ENCODE measurements around the gene GKN2.

The GKN2 gene

GRCh38 chr2:68925295-68925896 is 27.3 kb downstream of the GKN2 start:
- TF ChIP-seq GATA1 (IDR thresholded peaks at IDR 0.05; ENCODE audit: low read depth, low read length) = no peak
- TF ChIP-seq POLR2A (IDR thresholded peaks at IDR 0.05; ENCODE audit: low read length) = no peak
- DNase-seq = peak; percentile 52 to 68

- TF ChIP-seq POLR2A (IDR thresholded peaks at IDR 0.05; ENCODE audit: low read length) (no peak), GATA1 (IDR thresholded peaks at IDR 0.05; ENCODE audit: low read depth, low read length) (no peak)
- no peak for DNase-seq
Measured at GRCh38 chr2:68921646-68922045, 31.0 kb downstream of the GKN2 start.

GRCh38 chr2:68920481-68921170 is 32.1 kb downstream of the GKN2 start:
- DNase-seq = no peak
- TF ChIP-seq POLR2A (IDR thresholded peaks at IDR 0.05; ENCODE audit: low read length) = no peak

GRCh38 chr2:68918497-68918896 is 34.2 kb downstream of the GKN2 start:
- DNase-seq = no peak
- TF ChIP-seq GATA1 (IDR thresholded peaks at IDR 0.05; ENCODE audit: low read depth, low read length) (no peak), POLR2A (IDR thresholded peaks at IDR 0.05; ENCODE audit: low read length) (no peak)

GRCh38 chr2:68917034-68917718 is 35.5 kb downstream of the GKN2 start:
- DNase-seq = no peak
- TF ChIP-seq POLR2A (IDR thresholded peaks at IDR 0.05; ENCODE audit: low read length) (no peak), GATA1 (IDR thresholded peaks at IDR 0.05; ENCODE audit: low read depth, low read length) (no peak)

GRCh38 chr2:68916226-68916625 is 36.5 kb downstream of the GKN2 start:
- TF ChIP-seq GATA1 (IDR thresholded peaks at IDR 0.05; ENCODE audit: low read depth, low read length) (no peak), POLR2A (IDR thresholded peaks at IDR 0.05; ENCODE audit: low read length) (no peak)
- no peak for DNase-seq

- TF ChIP-seq GATA1 (IDR thresholded peaks at IDR 0.05; ENCODE audit: low read depth, low read length) (no peak), POLR2A (IDR thresholded peaks at IDR 0.05; ENCODE audit: low read length) (no peak)
- no peak for DNase-seq
Measured at GRCh38 chr2:68915393-68915792, 37.3 kb downstream of the GKN2 start.

- TF ChIP-seq GATA1 (IDR thresholded peaks at IDR 0.05; ENCODE audit: low read depth, low read length) = no peak
- TF ChIP-seq POLR2A (IDR thresholded peaks at IDR 0.05; ENCODE audit: low read length) = no peak
- DNase-seq = peak in 1 of 2 experiments; percentile 10
Measured at GRCh38 chr2:68913359-68913758, 39.3 kb downstream of the GKN2 start.

- no peak for DNase-seq
- no peak for TF ChIP-seq GATA1 (IDR thresholded peaks at IDR 0.05; ENCODE audit: low read depth, low read length)
- TF ChIP-seq POLR2A (IDR thresholded peaks at IDR 0.05; ENCODE audit: low read length) = no peak
Measured at GRCh38 chr2:68912732-68913131, 40.0 kb downstream of the GKN2 start.

- no peak for DNase-seq
- TF ChIP-seq GATA1 (IDR thresholded peaks at IDR 0.05; ENCODE audit: low read depth, low read length) (no peak), POLR2A (IDR thresholded peaks at IDR 0.05; ENCODE audit: low read length) (no peak)
Measured at GRCh38 chr2:68912111-68912510, 40.6 kb downstream of the GKN2 start.

- DNase-seq = no peak
- TF ChIP-seq GATA1 (IDR thresholded peaks at IDR 0.05; ENCODE audit: low read depth, low read length) (no peak), POLR2A (IDR thresholded peaks at IDR 0.05; ENCODE audit: low read length) (no peak)
Measured at GRCh38 chr2:68911709-68912108, 41.0 kb downstream of the GKN2 start.

- TF ChIP-seq POLR2A (IDR thresholded peaks at IDR 0.05; ENCODE audit: low read length) = no peak
- no peak for TF ChIP-seq GATA1 (IDR thresholded peaks at IDR 0.05; ENCODE audit: low read depth, low read length)
- no peak for DNase-seq
Measured at GRCh38 chr2:68911246-68911645, 41.4 kb downstream of the GKN2 start.

- DNase-seq = peak; percentile 78 to 86
- TF ChIP-seq POLR2A (IDR thresholded peaks at IDR 0.05; ENCODE audit: low read length) = no peak
- no peak for TF ChIP-seq GATA1 (IDR thresholded peaks at IDR 0.05; ENCODE audit: low read depth, low read length)
Measured at GRCh38 chr2:68909793-68910674, 42.7 kb downstream of the GKN2 start.
